SK-N-SH treated with all-trans-retinoic acid at 6 μM for 48 hours (cell line): ENCODE measurements around the gene SPTBN4.

Source experiments
- ATAC-seq: fragments of 200-7000 bp; cut with Tn5 transposase; 3 replicates; pipeline ENCODE4 v1.9.1; 2020; ENCODE audit warnings: mild to moderate bottlenecking, moderate library complexity
- ARNTL ChIP-seq: fragments of 450-650 bp; formaldehyde crosslinking; IDR thresholded peaks from 2 replicates; pipeline ENCODE4 v1.5.0; 2020; ENCODE audit warnings: low read depth, mild to moderate bottlenecking, moderate library complexity, borderline replicate concordance
- BACH2 ChIP-seq: fragments of 250-450 bp; sonication (Bioruptor Pico); IDR thresholded peaks from 2 replicates; pipeline ENCODE4 v1.9.0; 2021; ENCODE audit warnings: mild to moderate bottlenecking, borderline replicate concordance
- OSR1 ChIP-seq: fragments of 250-450 bp; sonication (Bioruptor Pico); IDR thresholded peaks from 2 replicates; pipeline ENCODE4 v1.8.0; 2022; ENCODE audit warnings: moderate library complexity, mild to moderate bottlenecking, inconsistent platforms
- PPARA ChIP-seq: fragments of 250-450 bp; sonication (Bioruptor Pico); IDR thresholded peaks from 2 replicates; pipeline ENCODE4 v1.5.0; 2020; ENCODE audit warnings: mild to moderate bottlenecking, borderline replicate concordance
- RARB ChIP-seq: fragments of 250-450 bp; sonication (Bioruptor Pico); IDR thresholded peaks from 2 replicates; pipeline ENCODE4 v1.8.0; 2021; ENCODE audit warnings: mild to moderate bottlenecking, moderate library complexity
- SNAI2 ChIP-seq: fragments of 250-450 bp; sonication (Bioruptor Pico); IDR thresholded peaks from 2 replicates; pipeline ENCODE4 v1.5.0; 2020; ENCODE audit warnings: mild to moderate bottlenecking, moderate library complexity
- ZC3H10 ChIP-seq: fragments of 250-450 bp; sonication (Bioruptor Pico); IDR thresholded peaks from 2 replicates; pipeline ENCODE4 v1.5.1; 2021; ENCODE audit warnings: mild to moderate bottlenecking, moderate library complexity
- ZFP3 ChIP-seq: fragments of 250-450 bp; sonication (Bioruptor Pico); IDR thresholded peaks from 2 replicates; pipeline ENCODE4 v1.5.0; 2020; ENCODE audit warnings: mild to moderate bottlenecking, moderate library complexity
- ZFP30 ChIP-seq: fragments of 450-650 bp; formaldehyde crosslinking; IDR thresholded peaks from 2 replicates; pipeline ENCODE4 v1.5.0; 2022; ENCODE audit warnings: mild to moderate bottlenecking, moderate library complexity
- ZNF565 ChIP-seq: fragments of 450-650 bp; formaldehyde crosslinking; conservative IDR thresholded peaks from 2 replicates; pipeline ENCODE4 v1.5.0; 2020; ENCODE audit warnings: low read depth, mild to moderate bottlenecking, moderate library complexity
- ZNF70 ChIP-seq: fragments of 450-650 bp; formaldehyde crosslinking; IDR thresholded peaks from 2 replicates; pipeline ENCODE4 v1.5.0; 2020; ENCODE audit warnings: mild to moderate bottlenecking, moderate library complexity
- ZNF8 ChIP-seq: fragments of 450-650 bp; formaldehyde crosslinking; IDR thresholded peaks from 2 replicates; pipeline ENCODE4 v1.5.0; 2020; ENCODE audit warnings: mild to moderate bottlenecking, moderate library complexity
- TF ChIP-seq, protein P1 (sequence below): fragments of 250-450 bp; sonication (Bioruptor Pico); IDR thresholded peaks from 2 replicates; pipeline ENCODE4 v1.5.1; 2020; ENCODE audit warnings: low read depth, mild to moderate bottlenecking, moderate library complexity
- TF ChIP-seq, protein P2 (sequence below): fragments of 250-450 bp; sonication (Bioruptor Pico); IDR thresholded peaks from 2 replicates; pipeline ENCODE4 v1.5.0; 2020; ENCODE audit warnings: mild to moderate bottlenecking, moderate library complexity
- TF ChIP-seq, protein P3 (sequence below): fragments of 250-450 bp; sonication (Bioruptor Pico); IDR thresholded peaks from 2 replicates; pipeline ENCODE4 v1.8.0; 2020; ENCODE audit warnings: mild to moderate bottlenecking, moderate library complexity, borderline replicate concordance
- TF ChIP-seq, protein P4 (sequence below): fragments of 250-450 bp; sonication (Bioruptor Pico); IDR thresholded peaks from 2 replicates; pipeline ENCODE4 v1.8.0; 2021; ENCODE audit warnings: low read depth, mild to moderate bottlenecking, moderate library complexity, borderline replicate concordance

Gene SPTBN4

DNA sequence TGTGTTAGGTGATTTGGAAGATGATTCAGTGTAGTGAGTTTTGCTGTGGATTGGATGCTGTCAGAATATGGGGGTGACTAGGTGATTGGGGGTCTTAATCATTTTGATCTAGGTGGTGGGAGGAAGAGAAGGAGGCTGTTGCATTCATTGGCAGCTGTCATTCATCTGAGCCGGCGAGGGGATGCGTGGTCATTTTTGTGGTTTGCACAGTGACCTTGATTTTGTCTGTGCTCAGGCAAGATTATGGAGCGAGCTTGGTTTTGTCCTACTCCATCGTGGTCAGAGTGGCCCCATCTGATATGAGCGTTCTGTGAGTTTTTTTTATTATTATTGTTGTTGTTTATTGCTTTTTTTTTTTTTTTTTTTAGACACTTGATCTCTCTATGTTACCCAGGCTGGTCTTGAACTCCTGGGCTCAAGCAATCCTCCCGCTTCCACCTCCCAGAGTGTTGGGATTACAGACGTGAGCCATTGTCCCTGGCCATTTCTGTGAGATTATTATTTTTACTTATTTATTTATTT lies 42.0 kb downstream of the SPTBN4 start (continued):
- TF ChIP-seq, protein P1, sequence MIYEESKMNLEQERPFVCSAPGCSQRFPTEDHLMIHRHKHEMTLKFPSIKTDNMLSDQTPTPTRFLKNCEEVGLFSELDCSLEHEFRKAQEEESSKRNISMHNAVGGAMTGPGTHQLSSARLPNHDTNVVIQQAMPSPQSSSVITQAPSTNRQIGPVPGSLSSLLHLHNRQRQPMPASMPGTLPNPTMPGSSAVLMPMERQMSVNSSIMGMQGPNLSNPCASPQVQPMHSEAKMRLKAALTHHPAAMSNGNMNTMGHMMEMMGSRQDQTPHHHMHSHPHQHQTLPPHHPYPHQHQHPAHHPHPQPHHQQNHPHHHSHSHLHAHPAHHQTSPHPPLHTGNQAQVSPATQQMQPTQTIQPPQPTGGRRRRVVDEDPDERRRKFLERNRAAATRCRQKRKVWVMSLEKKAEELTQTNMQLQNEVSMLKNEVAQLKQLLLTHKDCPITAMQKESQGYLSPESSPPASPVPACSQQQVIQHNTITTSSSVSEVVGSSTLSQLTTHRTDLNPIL (CRISPR knock-in tag): no peak
- TF ChIP-seq ZNF70 (CRISPR knock-in tag) (no peak), BACH2 (CRISPR knock-in tag) (no peak), ZNF565 (CRISPR knock-in tag) (no peak), ZFP3 (CRISPR knock-in tag) (no peak)
- TF ChIP-seq, all 23 proteins: peak for 0

DNA sequence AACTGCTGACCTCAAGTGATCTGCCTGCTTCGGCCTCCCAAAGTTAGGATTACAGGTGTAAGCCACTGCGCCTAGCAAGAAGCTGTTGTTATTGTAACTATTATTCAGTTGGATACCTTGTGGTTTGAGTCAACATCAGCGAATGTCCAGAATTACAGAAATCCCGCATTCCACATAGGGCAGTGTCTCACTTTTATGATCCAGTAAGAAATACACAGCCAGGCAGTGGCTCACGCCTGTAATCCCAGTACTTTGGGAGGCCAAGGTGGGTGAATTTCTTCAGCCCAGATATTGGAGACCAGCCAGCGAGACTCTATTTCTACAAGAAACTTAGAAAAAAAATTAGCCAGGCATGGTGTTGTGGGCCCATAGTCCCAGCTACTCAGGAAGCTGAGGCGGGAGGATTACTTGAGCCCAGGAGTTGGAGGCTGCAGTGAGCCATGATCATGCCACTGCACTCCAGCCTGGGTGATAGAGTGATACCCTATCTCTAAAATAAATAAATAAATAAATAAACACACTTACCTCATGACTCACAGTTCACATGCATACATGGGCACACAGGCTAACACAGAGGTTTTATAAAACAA lies 43.8 kb downstream of the SPTBN4 start:
- TF ChIP-seq, protein P2, sequence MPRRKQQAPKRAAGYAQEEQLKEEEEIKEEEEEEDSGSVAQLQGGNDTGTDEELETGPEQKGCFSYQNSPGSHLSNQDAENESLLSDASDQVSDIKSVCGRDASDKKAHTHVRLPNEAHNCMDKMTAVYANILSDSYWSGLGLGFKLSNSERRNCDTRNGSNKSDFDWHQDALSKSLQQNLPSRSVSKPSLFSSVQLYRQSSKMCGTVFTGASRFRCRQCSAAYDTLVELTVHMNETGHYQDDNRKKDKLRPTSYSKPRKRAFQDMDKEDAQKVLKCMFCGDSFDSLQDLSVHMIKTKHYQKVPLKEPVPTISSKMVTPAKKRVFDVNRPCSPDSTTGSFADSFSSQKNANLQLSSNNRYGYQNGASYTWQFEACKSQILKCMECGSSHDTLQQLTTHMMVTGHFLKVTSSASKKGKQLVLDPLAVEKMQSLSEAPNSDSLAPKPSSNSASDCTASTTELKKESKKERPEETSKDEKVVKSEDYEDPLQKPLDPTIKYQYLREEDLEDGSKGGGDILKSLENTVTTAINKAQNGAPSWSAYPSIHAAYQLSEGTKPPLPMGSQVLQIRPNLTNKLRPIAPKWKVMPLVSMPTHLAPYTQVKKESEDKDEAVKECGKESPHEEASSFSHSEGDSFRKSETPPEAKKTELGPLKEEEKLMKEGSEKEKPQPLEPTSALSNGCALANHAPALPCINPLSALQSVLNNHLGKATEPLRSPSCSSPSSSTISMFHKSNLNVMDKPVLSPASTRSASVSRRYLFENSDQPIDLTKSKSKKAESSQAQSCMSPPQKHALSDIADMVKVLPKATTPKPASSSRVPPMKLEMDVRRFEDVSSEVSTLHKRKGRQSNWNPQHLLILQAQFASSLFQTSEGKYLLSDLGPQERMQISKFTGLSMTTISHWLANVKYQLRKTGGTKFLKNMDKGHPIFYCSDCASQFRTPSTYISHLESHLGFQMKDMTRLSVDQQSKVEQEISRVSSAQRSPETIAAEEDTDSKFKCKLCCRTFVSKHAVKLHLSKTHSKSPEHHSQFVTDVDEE (CRISPR knock-in tag): no peak
- no peak for TF ChIP-seq ZNF70 (CRISPR knock-in tag)
- TF ChIP-seq BACH2 (CRISPR knock-in tag): no peak
- TF ChIP-seq RARB (CRISPR knock-in tag): no peak
- TF ChIP-seq, protein P1 (CRISPR knock-in tag): no peak

DNA sequence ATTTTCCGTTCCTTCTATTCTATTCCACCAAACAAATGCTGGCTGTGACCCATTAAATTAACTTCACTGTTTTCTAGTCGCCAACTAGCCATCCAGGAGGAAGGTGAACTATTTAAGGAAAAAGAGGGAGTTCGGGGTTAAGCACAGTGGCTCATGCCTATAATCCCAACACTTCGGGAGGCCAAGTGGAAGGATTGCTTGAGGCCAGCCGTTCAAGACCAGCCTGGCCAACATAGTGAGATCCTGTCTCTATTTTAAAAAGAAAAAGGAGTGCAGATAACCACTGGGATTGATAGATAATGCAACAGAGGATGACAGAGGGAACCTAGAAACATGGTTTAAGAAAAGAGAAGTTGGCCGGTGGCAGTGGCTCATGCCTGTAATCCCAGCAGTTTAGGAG lies 44.7 kb downstream of the SPTBN4 start:
- ATAC-seq: no peak
- TF ChIP-seq, protein P3, sequence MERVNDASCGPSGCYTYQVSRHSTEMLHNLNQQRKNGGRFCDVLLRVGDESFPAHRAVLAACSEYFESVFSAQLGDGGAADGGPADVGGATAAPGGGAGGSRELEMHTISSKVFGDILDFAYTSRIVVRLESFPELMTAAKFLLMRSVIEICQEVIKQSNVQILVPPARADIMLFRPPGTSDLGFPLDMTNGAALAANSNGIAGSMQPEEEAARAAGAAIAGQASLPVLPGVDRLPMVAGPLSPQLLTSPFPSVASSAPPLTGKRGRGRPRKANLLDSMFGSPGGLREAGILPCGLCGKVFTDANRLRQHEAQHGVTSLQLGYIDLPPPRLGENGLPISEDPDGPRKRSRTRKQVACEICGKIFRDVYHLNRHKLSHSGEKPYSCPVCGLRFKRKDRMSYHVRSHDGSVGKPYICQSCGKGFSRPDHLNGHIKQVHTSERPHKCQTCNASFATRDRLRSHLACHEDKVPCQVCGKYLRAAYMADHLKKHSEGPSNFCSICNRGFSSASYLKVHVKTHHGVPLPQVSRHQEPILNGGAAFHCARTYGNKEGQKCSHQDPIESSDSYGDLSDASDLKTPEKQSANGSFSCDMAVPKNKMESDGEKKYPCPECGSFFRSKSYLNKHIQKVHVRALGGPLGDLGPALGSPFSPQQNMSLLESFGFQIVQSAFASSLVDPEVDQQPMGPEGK (CRISPR knock-in tag): no peak
- TF ChIP-seq ARNTL (CRISPR knock-in tag) (no peak), ZNF70 (CRISPR knock-in tag) (no peak), ZC3H10 (no peak), BACH2 (CRISPR knock-in tag) (no peak), ZNF565 (CRISPR knock-in tag) (no peak), SNAI2 (CRISPR knock-in tag) (no peak), ZNF8 (CRISPR knock-in tag) (no peak), PPARA (CRISPR knock-in tag) (no peak), OSR1 (no peak), ZFP3 (CRISPR knock-in tag) (no peak), ZFP30 (CRISPR knock-in tag) (no peak)
- TF ChIP-seq, protein P4, sequence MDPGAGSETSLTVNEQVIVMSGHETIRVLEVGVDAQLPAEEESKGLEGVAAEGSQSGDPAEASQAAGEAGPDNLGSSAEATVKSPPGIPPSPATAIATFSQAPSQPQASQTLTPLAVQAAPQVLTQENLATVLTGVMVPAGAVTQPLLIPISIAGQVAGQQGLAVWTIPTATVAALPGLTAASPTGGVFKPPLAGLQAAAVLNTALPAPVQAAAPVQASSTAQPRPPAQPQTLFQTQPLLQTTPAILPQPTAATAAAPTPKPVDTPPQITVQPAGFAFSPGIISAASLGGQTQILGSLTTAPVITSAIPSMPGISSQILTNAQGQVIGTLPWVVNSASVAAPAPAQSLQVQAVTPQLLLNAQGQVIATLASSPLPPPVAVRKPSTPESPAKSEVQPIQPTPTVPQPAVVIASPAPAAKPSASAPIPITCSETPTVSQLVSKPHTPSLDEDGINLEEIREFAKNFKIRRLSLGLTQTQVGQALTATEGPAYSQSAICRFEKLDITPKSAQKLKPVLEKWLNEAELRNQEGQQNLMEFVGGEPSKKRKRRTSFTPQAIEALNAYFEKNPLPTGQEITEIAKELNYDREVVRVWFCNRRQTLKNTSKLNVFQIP: no peak
- TF ChIP-seq, protein P2 (CRISPR knock-in tag): no peak
- TF ChIP-seq, protein P1 (CRISPR knock-in tag): no peak
- TF ChIP-seq, all 23 proteins: peak for 0

More for the DNA sequence above, 43.8 kb downstream of the SPTBN4 start:
- no peak for ATAC-seq
